ENCODE data around the gene CEP104.
A peak's percentile ranks its signal among the peaks of the same experiment; 100 is the strongest.

Gene CEP104

GRCh38 chr1:3856923-3857790 lies at the start of gene CEP104, which contains the start of gene DFFB:
Gene CEP104, minus strand, starts transcription at chr1:3857211. Its CDS starts 4,804 bp downstream, at chr1:3852407.
Gene DFFB, plus strand, starts transcription at chr1:3857476. Its CDS starts 128 bp downstream, at chr1:3857604.
- DNase-seq, result peak; percentile 96

- DNase-seq, result no peak
These were observed 49.6 kb upstream of the CEP104 start for GRCh38 chr1:3906672-3907020.

- DNase-seq, result no peak
These were observed 49.1 kb upstream of the CEP104 start for GRCh38 chr1:3905953-3906671.

GRCh38 chr1:3905266-3905952 lies 48.4 kb upstream of the CEP104 start:
- DNase-seq, result no peak

GRCh38 chr1:3904843-3905185 lies 47.8 kb upstream of the CEP104 start:
- DNase-seq, result no peak

GRCh38 chr1:3904006-3904842 lies 47.2 kb upstream of the CEP104 start:
- DNase-seq, result no peak

- no peak for DNase-seq
These were observed 46.4 kb upstream of the CEP104 start for GRCh38 chr1:3903141-3904005.

GRCh38 chr1:3902571-3903091 lies 45.6 kb upstream of the CEP104 start:
- no peak for DNase-seq

- no peak for DNase-seq
These were observed 45.1 kb upstream of the CEP104 start for GRCh38 chr1:3902111-3902511.

- peak; percentile 98 for DNase-seq
These were observed 44.0 kb upstream of the CEP104 start for GRCh38 chr1:3900969-3901529.

GRCh38 chr1:3900150-3900968 lies 43.3 kb upstream of the CEP104 start, which contains the start of gene C1orf174:
Gene C1orf174, minus strand, starts transcription at chr1:3900272. Its CDS starts 86 bp downstream, at chr1:3900186.
- DNase-seq, result peak; percentile 99

GRCh38 chr1:3899754-3900149 lies 42.7 kb upstream of the CEP104 start:
- DNase-seq, result peak; percentile 45

- DNase-seq, result no peak
These were observed 42.2 kb upstream of the CEP104 start for GRCh38 chr1:3898994-3899753.

- DNase-seq, result no peak
These were observed 41.4 kb upstream of the CEP104 start for GRCh38 chr1:3898475-3898735.

GRCh38 chr1:3896396-3897000 lies 39.5 kb upstream of the CEP104 start:
- no peak for DNase-seq

- DNase-seq, result no peak
These were observed 38.9 kb upstream of the CEP104 start for GRCh38 chr1:3895951-3896325.

- no peak for DNase-seq
These were observed 38.4 kb upstream of the CEP104 start for GRCh38 chr1:3895279-3895950.

- no peak for DNase-seq
These were observed 37.7 kb upstream of the CEP104 start for GRCh38 chr1:3894626-3895278.

Measured in OCI-M1 (cell line).